Mesothelial cell of epicardium (in vitro differentiated cells): Measurements from ENCODE around the gene GMNN. TPM values are rescaled to one million over a fixed set of nuclear protein-coding genes. Genes with fewer than 3 reads are reported as not detected.
"Not testable (repeated sequence)": the region's sequence is repeated elsewhere in the genome, so short reads cannot be mapped to it uniquely, and the experiment has no call there.

Experiments
- DNase-seq, 2 experiments: peaks; one replicate each; pipeline ENCODE4 v3.0.0; 2021; ENCODE audit warnings: low spot score in 2 of 2; ENCODE audit not compliant: unreplicated experiment in 2 of 2
- H3K27ac Mint-ChIP-seq: 2 replicates; pipeline ENCODE4 v1.8.0; 2021; ENCODE audit warnings: mixed read lengths
- H3K27me3 Mint-ChIP-seq: 2 replicates; pipeline ENCODE4 v1.8.0; 2021; ENCODE audit warnings: low read depth, mixed read lengths
- H3K36me3 Mint-ChIP-seq: 2 replicates; pipeline ENCODE4 v1.8.0; 2021; ENCODE audit warnings: mixed read lengths
- H3K4me1 Mint-ChIP-seq: 2 replicates; pipeline ENCODE4 v1.8.0; 2021; ENCODE audit warnings: mixed read lengths
- H3K4me3 Mint-ChIP-seq: 2 replicates; pipeline ENCODE4 v1.8.0; 2021; ENCODE audit warnings: mild to moderate bottlenecking, moderate library complexity, mixed read lengths
- H3K9me3 Mint-ChIP-seq: 2 replicates; pipeline ENCODE4 v1.8.0; 2021; ENCODE audit warnings: mixed read lengths
- CTCF ChIP-seq: fragments of 200-600 bp; sonication (generic); IDR thresholded peaks from one replicate; pipeline ENCODE4 v1.5.0; 2021; ENCODE audit warnings: antibody characterized with exemption; ENCODE audit not compliant: unreplicated experiment
- total RNA-seq: library from RNA; stranded (reverse); gene quantifications from 3 replicates; pipeline ENCODE4 v1.2.1, GENCODE V29; 2021

The GMNN gene
- total RNA-seq, 1 donor from 2014 or later: 23.4 TPM

DNA sequence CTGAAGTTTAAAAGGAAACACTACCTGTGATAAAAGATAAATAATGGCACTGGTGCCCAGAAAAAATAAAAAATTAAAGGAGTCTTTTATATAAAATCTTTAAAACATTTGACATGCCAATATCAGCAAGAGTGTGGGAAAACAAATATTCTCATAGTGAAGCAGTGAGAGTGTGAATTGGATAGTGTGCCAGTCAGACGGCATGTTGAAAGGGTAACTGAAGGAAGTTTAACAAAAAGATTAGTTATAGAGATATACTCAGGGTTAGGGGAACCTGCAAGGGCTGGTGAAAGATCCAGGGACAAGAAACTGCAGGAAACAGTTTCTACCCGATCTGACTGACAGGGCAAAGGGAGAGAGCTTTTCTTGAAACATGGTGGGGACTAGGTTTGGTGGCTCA lies 22.2 kb upstream of the GMNN start:
- no peak for TF ChIP-seq CTCF
- DNase-seq: no peak
- Mint-ChIP-seq H3K4me1 (no peaks in the 10 kb centered on the region), H3K27ac (no peak overlapping the region), H3K36me3 (no peaks in the 10 kb centered on the region), H3K9me3 (peaks cover 12% of the 10 kb centered on the region), H3K27me3 (no peaks in the 10 kb centered on the region), H3K4me3 (no peak overlapping the region)

DNA sequence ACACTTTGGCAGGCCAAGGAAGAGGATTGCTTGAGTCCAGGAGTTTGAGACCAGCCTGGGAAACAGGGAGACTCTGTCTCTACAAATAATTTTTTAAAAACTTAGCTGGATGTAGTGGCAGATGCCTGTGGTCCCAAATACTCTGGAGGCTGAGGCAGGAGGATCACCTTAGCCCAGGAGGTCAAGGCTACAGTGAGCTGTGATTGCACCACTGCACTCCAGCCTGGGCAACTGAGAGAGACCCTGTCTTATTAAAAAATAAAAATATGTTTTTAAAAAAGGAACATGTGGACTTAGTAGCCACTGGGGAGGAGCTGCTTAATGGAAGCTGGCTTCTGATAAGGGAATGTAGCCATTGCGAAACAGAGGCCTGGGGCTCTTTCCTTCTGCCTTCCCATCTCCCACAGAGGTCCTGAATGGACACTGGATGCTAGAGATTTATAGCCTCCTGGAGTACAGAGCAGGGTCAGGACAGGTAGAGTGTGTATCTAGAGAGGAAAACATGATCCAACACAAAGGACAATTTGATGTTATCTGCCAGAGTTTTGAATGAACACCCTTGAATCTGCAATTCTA lies 21.7 kb upstream of the GMNN start:
- no peaks in the 10 kb centered on the region for H3K36me3 Mint-ChIP-seq
- no peak for DNase-seq
- H3K27ac Mint-ChIP-seq: no peak overlapping the region
- no peaks in the 10 kb centered on the region for H3K4me1 Mint-ChIP-seq
- H3K4me3 Mint-ChIP-seq: no peak overlapping the region
- TF ChIP-seq CTCF: no peak
- peaks cover 12% of the 10 kb centered on the region for H3K9me3 Mint-ChIP-seq
- H3K27me3 Mint-ChIP-seq: no peaks in the 10 kb centered on the region

DNA sequence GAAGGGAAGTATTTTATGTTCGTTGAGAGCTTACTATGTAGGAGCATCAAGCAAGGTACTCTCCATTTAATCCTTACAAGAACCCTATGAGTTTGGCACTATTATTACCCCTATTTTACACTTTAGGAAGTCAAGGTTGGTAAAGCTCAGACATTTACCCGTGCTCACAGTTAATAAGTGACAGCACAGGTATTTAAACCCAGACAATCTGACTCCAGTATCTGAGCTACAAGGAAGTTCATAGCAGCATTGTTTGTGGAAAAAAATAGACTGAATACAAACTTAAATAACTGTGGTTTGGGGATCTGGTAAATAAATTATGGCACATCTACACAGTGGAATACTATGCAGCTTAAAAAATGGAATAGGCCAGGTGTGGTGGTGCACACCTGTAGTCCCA lies 21.2 kb upstream of the GMNN start:
- peaks cover 12% of the 10 kb centered on the region for H3K9me3 Mint-ChIP-seq
- H3K4me1 Mint-ChIP-seq: no peaks in the 10 kb centered on the region
- no peak for DNase-seq
- H3K36me3 Mint-ChIP-seq: no peaks in the 10 kb centered on the region
- no peak for TF ChIP-seq CTCF
- H3K27ac Mint-ChIP-seq: no peak overlapping the region
- no peak overlapping the region for H3K4me3 Mint-ChIP-seq
- H3K27me3 Mint-ChIP-seq: no peaks in the 10 kb centered on the region

- not testable (repeated sequence) for H3K4me1 Mint-ChIP-seq, H3K36me3 Mint-ChIP-seq, H3K27ac Mint-ChIP-seq, H3K27me3 Mint-ChIP-seq, H3K4me3 Mint-ChIP-seq, DNase-seq
- H3K9me3 Mint-ChIP-seq: peaks cover 12% of the 10 kb centered on the region
Measured at GRCh38 chr6:24754378-24754777, 20.4 kb upstream of the GMNN start.

GRCh38 chr6:24755279-24755678 lies 19.5 kb upstream of the GMNN start:
- Mint-ChIP-seq H3K4me3 (no peak overlapping the region), H3K9me3 (peaks cover 12% of the 10 kb centered on the region), H3K27me3 (no peaks in the 10 kb centered on the region), H3K36me3 (no peaks in the 10 kb centered on the region), H3K4me1 (no peaks in the 10 kb centered on the region), H3K27ac (no peak overlapping the region)
- DNase-seq: no peak
- TF ChIP-seq CTCF: no peak

- no peak for TF ChIP-seq CTCF
- DNase-seq: no peak
- Mint-ChIP-seq H3K9me3 (peaks cover 12% of the 10 kb centered on the region), H3K4me1 (no peaks in the 10 kb centered on the region), H3K27me3 (no peaks in the 10 kb centered on the region), H3K4me3 (no peak overlapping the region), H3K36me3 (no peaks in the 10 kb centered on the region), H3K27ac (no peak overlapping the region)
Measured at GRCh38 chr6:24757611-24758010, 17.1 kb upstream of the GMNN start.
